OCI-M2 (cell line): ENCODE measurements around the gene ZFP36L1.

Source experiments
- DNase-seq: peaks from one replicate; lab custom pipeline; 2025; ENCODE audit not compliant: unreplicated experiment; lab: John Stamatoyannopoulos, UW

ZFP36L1 gene

GRCh38 chr14:68784978-68785533 lies 7.8 kb downstream of the ZFP36L1 start:
- DNase-seq = no peak

- DNase-seq = no peak
Measured at GRCh38 chr14:68784226-68784910, 8.5 kb downstream of the ZFP36L1 start.

GRCh38 chr14:68783408-68784225 lies 9.2 kb downstream of the ZFP36L1 start:
- DNase-seq = no peak

GRCh38 chr14:68782091-68782981 lies 10.5 kb downstream of the ZFP36L1 start:
- DNase-seq = no peak

- DNase-seq = peak; percentile 82
Measured at GRCh38 chr14:68781161-68782021, 11.5 kb downstream of the ZFP36L1 start.

- DNase-seq = peak; percentile 82
Measured at GRCh38 chr14:68780358-68781160, 12.3 kb downstream of the ZFP36L1 start.

- DNase-seq = no peak
Measured at GRCh38 chr14:68779761-68780323, 13.0 kb downstream of the ZFP36L1 start.

GRCh38 chr14:68777644-68778043 lies 15.2 kb downstream of the ZFP36L1 start:
- no peak for DNase-seq

GRCh38 chr14:68775614-68776126 lies 17.2 kb downstream of the ZFP36L1 start:
- DNase-seq = no peak

- DNase-seq = no peak
Measured at GRCh38 chr14:68774771-68775613, 17.9 kb downstream of the ZFP36L1 start.

GRCh38 chr14:68772761-68773381 lies 20.0 kb downstream of the ZFP36L1 start:
- no peak for DNase-seq

GRCh38 chr14:68771631-68772030 lies 21.2 kb downstream of the ZFP36L1 start:
- no peak for DNase-seq

- DNase-seq = no peak
Measured at GRCh38 chr14:68770553-68771286, 22.1 kb downstream of the ZFP36L1 start.

GRCh38 chr14:68770051-68770450 lies 22.8 kb downstream of the ZFP36L1 start:
- no peak for DNase-seq

GRCh38 chr14:68768316-68768715 lies 24.6 kb downstream of the ZFP36L1 start:
- no peak for DNase-seq

GRCh38 chr14:68767248-68767645 lies 25.6 kb downstream of the ZFP36L1 start:
- no peak for DNase-seq
